Tongue (tissue), 2 donors: ENCODE measurements around the gene DAZL. TPM values are rescaled to one million over a fixed set of nuclear protein-coding genes. Genes with fewer than 3 reads are reported as not detected.

Source experiments
- DNase-seq: peaks from one replicate; pipeline ENCODE4 v3.0.0-alpha.2; 2015
- total RNA-seq: library from RNA; depleted of rRNA; stranded (reverse); fragments of >200 nt; gene quantifications from one replicate; pipeline ENCODE4 v1.2.3, GENCODE V29; 2014

DAZL gene
- total RNA-seq, 1 donor from 2014 or later, result not detected

DNA sequence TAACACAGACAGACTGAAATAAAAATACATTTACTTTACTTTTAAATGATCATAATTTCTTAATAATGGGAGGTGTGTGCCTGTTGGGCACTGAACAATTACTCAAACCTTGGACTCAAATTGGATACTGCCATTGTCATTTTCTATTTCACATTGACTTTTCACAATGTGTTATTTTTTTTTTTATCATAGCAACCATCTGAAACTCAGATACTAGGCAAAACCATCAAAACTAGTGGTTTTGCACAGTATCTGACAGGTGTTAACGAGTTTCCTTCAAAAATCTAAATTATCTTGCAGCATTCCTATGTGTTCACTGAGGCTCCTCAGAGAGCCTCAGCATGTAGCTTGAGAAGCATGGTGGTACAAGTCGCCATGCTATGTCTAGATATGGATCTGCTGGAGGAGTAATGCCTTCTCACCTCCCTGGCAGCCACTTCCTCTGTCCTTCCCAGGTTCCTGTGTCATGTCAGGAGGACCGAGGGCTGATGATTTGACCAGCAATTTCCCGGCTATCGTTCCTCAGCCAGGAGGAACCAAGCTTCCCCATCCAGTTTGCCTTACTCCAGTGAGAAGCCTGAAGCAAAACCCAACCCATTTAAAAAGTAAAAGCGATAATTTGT lies 61.9 kb downstream of the DAZL start:
- no peak for DNase-seq

DNA sequence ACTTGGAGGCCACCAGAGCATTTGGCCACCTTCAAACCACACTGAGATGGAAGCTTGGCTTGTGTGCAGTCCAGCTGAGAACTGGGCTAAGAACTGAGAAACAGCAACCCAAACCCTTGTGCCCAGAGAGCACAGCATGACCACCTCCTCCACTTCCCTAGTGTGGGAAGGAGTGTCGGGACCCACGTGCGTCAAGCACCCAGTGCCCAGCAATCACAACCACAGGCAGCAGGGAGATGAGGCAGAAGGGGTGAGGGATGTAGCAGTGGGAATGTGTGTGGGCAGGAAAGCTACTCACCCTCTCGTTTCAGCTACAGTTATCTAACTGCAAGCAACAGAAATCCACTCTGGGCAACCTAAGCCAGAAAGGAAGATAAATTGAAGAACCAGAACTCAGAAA lies 66.7 kb downstream of the DAZL start:
- DNase-seq, result no peak

DNA sequence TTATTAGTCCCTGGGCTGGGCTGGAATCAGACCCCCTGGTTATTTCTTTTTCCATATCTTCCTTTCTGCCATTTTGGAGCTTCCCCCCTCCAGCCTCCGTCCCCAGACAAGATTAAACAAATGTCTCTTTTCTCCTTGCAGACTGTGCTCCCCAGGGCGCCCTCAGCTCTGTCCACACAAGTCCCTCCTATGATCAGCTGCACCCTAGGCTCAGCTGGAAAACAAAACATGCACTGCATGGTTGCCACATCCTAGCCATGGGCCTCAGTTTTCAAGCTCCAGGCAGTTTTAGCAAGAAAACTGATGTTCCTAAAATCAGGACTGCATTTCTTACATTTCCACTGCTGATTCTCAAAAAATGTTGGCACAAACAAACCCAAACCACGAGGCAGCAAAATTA lies 68.2 kb downstream of the DAZL start:
- no peak for DNase-seq

Other genes starting within 250 kb of the DAZL start
- 23.7 TPM for gene RFTN1, start 91.7 kb downstream of the DAZL start, total RNA-seq